Erythroblast (primary cell): ENCODE measurements around the gene OR8G5.

Source experiments
- GATA1 ChIP-seq: IDR thresholded peaks from 2 replicates; pipeline ENCODE4 v1.6.1; 2011; ENCODE audit warnings: low read depth, mild to moderate bottlenecking, control low read depth, low read length, moderate library complexity
- POLR2A ChIP-seq: IDR thresholded peaks from 2 replicates; pipeline ENCODE4 v1.6.1; 2011; ENCODE audit warnings: mild to moderate bottlenecking, low read length

GRCh38 chr11:124297921-124298320 lies 41.7 kb downstream of the OR8G5 start:
- TF ChIP-seq POLR2A (no peak), GATA1 (no peak)
